Mucosa of gallbladder (tissue), 1 donor: ENCODE data around the gene ALDH16A1. TPM values are rescaled to one million over a fixed set of nuclear protein-coding genes. Genes with fewer than 3 reads are reported as not detected.

Experiments used
- DNase-seq: peaks from one replicate; pipeline ENCODE4 v3.0.0-alpha.2; 2020; ENCODE audit warnings: low spot score
- total RNA-seq: library from RNA; stranded (reverse); gene quantifications from one replicate; pipeline ENCODE4 v1.2.1, GENCODE V29; 2021
- donor health status: DM: no; HTN: no; CAD: no.

The ALDH16A1 gene
- total RNA-seq, 1 donor from 2014 or later: 45.3 TPM

GRCh38 chr19:49488046-49488862, 35.2 kb downstream of the ALDH16A1 start:
- no peak for DNase-seq

- DNase-seq: no peak
Measured at GRCh38 chr19:49488863-49489537, 36.0 kb downstream of the ALDH16A1 start.

- no peak for DNase-seq
Measured at GRCh38 chr19:49489601-49490167, 36.7 kb downstream of the ALDH16A1 start.

- no peak for DNase-seq
Measured at GRCh38 chr19:49490287-49491029, 37.4 kb downstream of the ALDH16A1 start.

- DNase-seq: no peak
Measured at GRCh38 chr19:49491030-49491803, 38.2 kb downstream of the ALDH16A1 start.

GRCh38 chr19:49491804-49492572, 39.0 kb downstream of the ALDH16A1 start:
- no peak for DNase-seq

- DNase-seq: no peak
Measured at GRCh38 chr19:49492573-49493405, 39.8 kb downstream of the ALDH16A1 start.

- no peak for DNase-seq
Measured at GRCh38 chr19:49496574-49497008, 43.6 kb downstream of the ALDH16A1 start.

- peak; percentile 64 for DNase-seq
Measured at GRCh38 chr19:49497047-49497788, 44.2 kb downstream of the ALDH16A1 start.

GRCh38 chr19:49497789-49498103, 44.7 kb downstream of the ALDH16A1 start:
- no peak for DNase-seq

- DNase-seq: no peak
Measured at GRCh38 chr19:49498475-49498874, 45.5 kb downstream of the ALDH16A1 start.

GRCh38 chr19:49499030-49499670, 46.1 kb downstream of the ALDH16A1 start:
- no peak for DNase-seq

GRCh38 chr19:49502866-49503581, 50.0 kb downstream of the ALDH16A1 start:
- no peak for DNase-seq

- no peak for DNase-seq
Measured at GRCh38 chr19:49503582-49503962, 50.5 kb downstream of the ALDH16A1 start.

- no peak for DNase-seq
Measured at GRCh38 chr19:49506575-49507105, 53.6 kb downstream of the ALDH16A1 start.

GRCh38 chr19:49507803-49508494, 54.9 kb downstream of the ALDH16A1 start:
- no peak for DNase-seq
